ENCODE results near the gene PLAU. TPM values are rescaled to one million over a fixed set of nuclear protein-coding genes. Genes with fewer than 3 reads are reported as not detected.
A peak's percentile ranks its signal among the peaks of the same experiment; 100 is the strongest.

The PLAU gene
- total RNA-seq, 1 experiment from 2014 or later = 15.0 TPM

GRCh38 chr10:73879296-73880173, 31.4 kb upstream of the PLAU start:
- Mint-ChIP-seq H3K9me3 (no peaks in the 10 kb centered on the region), H3K4me1 (peaks cover 23% of the 10 kb centered on the region), H3K4me3 (no peak overlapping the region), H3K27ac (0 out of 2 replicates have a peak overlapping the region, but pooled peaks have one; percentile 35), H3K36me3 (no peaks in the 10 kb centered on the region), H3K27me3 (ENCODE audit: low read depth) (no peaks in the 10 kb centered on the region; the same call in 1 of the 2 replicates)
- POLR2A ChIA-PET = no interaction called here
- ATAC-seq (peak; percentile 82), DNase-seq (ENCODE audit: low spot score) (peak; percentile 81)
- no peak for TF ChIP-seq MLX (CRISPR knock-in tag; IDR thresholded peaks at IDR 0.05)
- TF ChIP-seq GABPB1 (CRISPR knock-in tag; IDR thresholded peaks at IDR 0.05) = no peak
- peak; percentile 77 for TF ChIP-seq CTCF (IDR thresholded peaks at IDR 0.05)
- no peak for TF ChIP-seq JAZF1 (CRISPR knock-in tag; IDR thresholded peaks at IDR 0.05)
- TF ChIP-seq NR1H2 (CRISPR knock-in tag; IDR thresholded peaks at IDR 0.05) = no peak
- TF ChIP-seq MAX (CRISPR knock-in tag; IDR thresholded peaks at IDR 0.05) = peak; percentile 54; the same call in 1 of the 2 replicates
- CTCF ChIA-PET = interaction anchor here (0.6 to 3.4 kb wide), 64 partner anchors 10 to 333 kb away, joined by 3 to 75 read pairs (median 5); partner anchors contain the start of genes ADK, AP3M1, PLAU and VCL

GRCh38 chr10:73881221-73881919, 29.6 kb upstream of the PLAU start:
- H3K4me3 Mint-ChIP-seq = no peak overlapping the region
- ChIA-PET CTCF (interaction anchor here (0.7 to 3.3 kb wide), 8 partner anchors 13 to 200 kb away, joined by 3 to 26 read pairs (median 13); no protein-coding TSS in a partner anchor), POLR2A (interaction anchor here (0.7 kb wide), 1 partner anchor 60 kb away, joined by 4 read pairs; no protein-coding TSS in a partner anchor)
- H3K27ac Mint-ChIP-seq = no peak overlapping the region
- ATAC-seq (no peak), DNase-seq (ENCODE audit: low spot score) (no peak)
- peaks cover 14% of the 10 kb centered on the region for H3K4me1 Mint-ChIP-seq
- H3K36me3 Mint-ChIP-seq = no peaks in the 10 kb centered on the region
- no peaks in the 10 kb centered on the region for H3K27me3 Mint-ChIP-seq (ENCODE audit: low read depth)
- H3K9me3 Mint-ChIP-seq = no peaks in the 10 kb centered on the region
- TF ChIP-seq ATF1 (CRISPR knock-in tag; IDR thresholded peaks at IDR 0.05) (no peak), PRDM15 (CRISPR knock-in tag; IDR thresholded peaks at IDR 0.05) (no peak), ZSCAN18 (CRISPR knock-in tag; IDR thresholded peaks at IDR 0.05) (no peak), MYBL2 (CRISPR knock-in tag; IDR thresholded peaks at IDR 0.05) (no peak), ZNF263 (CRISPR knock-in tag; IDR thresholded peaks at IDR 0.05; ENCODE audit: low read depth) (no peak), ESRRA (CRISPR knock-in tag; IDR thresholded peaks at IDR 0.05; ENCODE audit: borderline replicate concordance) (no peak), MXD4 (CRISPR knock-in tag; IDR thresholded peaks at IDR 0.05; ENCODE audit: borderline replicate concordance) (no peak), ZNF512 (CRISPR knock-in tag; IDR thresholded peaks at IDR 0.05; ENCODE audit: borderline replicate concordance) (no peak), ZNF281 (CRISPR knock-in tag; IDR thresholded peaks at IDR 0.05) (no peak), NFYB (CRISPR knock-in tag; conservative IDR thresholded peaks at IDR 0.05; ENCODE audit: low read depth) (no peak), FOXP4 (CRISPR knock-in tag; IDR thresholded peaks at IDR 0.05) (no peak)

Data from WTC11 (cell line).